ENCODE results near the gene RAB15. TPM values are rescaled to one million over a fixed set of nuclear protein-coding genes. Genes with fewer than 3 reads are reported as not detected.

The RAB15 gene
- total RNA-seq, 1 donor from 2014 or later, result 25.0 TPM

DNA sequence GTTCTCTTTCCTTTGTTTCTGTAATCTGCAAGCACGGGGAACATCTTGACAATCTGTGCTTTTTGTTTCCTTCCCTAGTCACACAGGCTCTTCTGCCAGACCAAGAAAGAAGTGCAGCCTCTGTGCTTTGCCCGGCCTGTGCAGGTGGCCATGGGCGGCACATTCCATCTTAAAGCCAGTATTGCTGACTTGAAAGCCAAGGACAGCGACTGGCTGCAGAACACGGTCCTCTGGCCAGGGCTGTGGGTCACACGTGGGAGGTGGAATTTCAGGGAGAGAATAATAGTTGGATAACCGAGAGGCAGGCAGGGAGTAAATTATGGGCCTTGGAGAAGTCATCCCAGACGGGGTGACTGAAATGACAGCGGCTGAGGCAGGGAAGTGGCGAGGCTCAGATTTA, 39.4 kb upstream of the RAB15 start:
- DNase-seq (ENCODE audit: low spot score in 2 of 2, unreplicated experiment in 2 of 2), result no peak
- Mint-ChIP-seq H3K4me3 (no peak overlapping the region), H3K36me3 (peaks cover 31% of the 10 kb centered on the region), H3K27me3 (ENCODE audit: low read depth) (no peaks in the 10 kb centered on the region), H3K4me1 (peaks cover 27% of the 10 kb centered on the region), H3K9me3 (no peaks in the 10 kb centered on the region), H3K27ac (no peak overlapping the region)
- TF ChIP-seq, protein P1, sequence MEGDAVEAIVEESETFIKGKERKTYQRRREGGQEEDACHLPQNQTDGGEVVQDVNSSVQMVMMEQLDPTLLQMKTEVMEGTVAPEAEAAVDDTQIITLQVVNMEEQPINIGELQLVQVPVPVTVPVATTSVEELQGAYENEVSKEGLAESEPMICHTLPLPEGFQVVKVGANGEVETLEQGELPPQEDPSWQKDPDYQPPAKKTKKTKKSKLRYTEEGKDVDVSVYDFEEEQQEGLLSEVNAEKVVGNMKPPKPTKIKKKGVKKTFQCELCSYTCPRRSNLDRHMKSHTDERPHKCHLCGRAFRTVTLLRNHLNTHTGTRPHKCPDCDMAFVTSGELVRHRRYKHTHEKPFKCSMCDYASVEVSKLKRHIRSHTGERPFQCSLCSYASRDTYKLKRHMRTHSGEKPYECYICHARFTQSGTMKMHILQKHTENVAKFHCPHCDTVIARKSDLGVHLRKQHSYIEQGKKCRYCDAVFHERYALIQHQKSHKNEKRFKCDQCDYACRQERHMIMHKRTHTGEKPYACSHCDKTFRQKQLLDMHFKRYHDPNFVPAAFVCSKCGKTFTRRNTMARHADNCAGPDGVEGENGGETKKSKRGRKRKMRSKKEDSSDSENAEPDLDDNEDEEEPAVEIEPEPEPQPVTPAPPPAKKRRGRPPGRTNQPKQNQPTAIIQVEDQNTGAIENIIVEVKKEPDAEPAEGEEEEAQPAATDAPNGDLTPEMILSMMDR (IDR thresholded peaks at IDR 0.05; ENCODE audit: unreplicated experiment), result no peak

DNA sequence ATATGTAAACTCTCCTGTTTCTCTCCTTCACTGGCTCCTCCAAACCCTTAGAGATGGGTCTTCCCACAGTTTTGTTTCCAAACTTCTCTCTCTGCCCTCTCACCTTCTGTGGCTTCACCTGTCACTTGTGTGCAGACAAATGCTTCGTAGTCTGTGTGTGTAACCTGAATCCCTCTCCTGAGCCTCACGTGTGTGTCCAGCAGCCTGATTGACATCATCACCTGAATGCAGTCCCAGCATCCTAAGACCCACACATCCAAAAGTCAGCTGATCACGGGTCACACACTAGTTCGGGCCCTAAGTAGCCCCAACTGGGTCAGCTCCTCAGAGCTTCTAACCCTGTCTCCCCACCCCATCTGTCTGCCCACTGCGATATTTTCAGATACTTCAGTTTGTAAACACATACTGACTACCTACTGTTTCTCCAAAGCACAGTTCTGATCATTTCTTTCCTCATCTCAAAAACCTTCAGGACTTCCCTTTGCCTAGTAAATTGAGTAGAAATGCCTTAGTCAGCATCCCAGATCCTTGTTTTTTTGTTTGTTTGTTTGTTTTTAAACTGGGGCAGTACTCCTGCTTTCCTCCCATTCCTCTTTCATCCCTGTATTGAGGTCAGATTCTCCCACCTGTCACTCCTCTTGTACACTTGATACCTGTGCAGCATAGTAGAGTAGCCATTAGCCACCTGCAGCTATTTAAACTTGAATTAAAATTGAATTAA, 38.2 kb upstream of the RAB15 start:
- Mint-ChIP-seq H3K9me3 (no peaks in the 10 kb centered on the region), H3K27ac (no peak overlapping the region), H3K36me3 (peaks cover 27% of the 10 kb centered on the region), H3K4me3 (no peak overlapping the region), H3K4me1 (peaks cover 39% of the 10 kb centered on the region), H3K27me3 (ENCODE audit: low read depth) (no peaks in the 10 kb centered on the region)
- TF ChIP-seq, protein P1 (IDR thresholded peaks at IDR 0.05; ENCODE audit: unreplicated experiment), result no peak
- DNase-seq (ENCODE audit: low spot score in 2 of 2, unreplicated experiment in 2 of 2), result no peak

DNA sequence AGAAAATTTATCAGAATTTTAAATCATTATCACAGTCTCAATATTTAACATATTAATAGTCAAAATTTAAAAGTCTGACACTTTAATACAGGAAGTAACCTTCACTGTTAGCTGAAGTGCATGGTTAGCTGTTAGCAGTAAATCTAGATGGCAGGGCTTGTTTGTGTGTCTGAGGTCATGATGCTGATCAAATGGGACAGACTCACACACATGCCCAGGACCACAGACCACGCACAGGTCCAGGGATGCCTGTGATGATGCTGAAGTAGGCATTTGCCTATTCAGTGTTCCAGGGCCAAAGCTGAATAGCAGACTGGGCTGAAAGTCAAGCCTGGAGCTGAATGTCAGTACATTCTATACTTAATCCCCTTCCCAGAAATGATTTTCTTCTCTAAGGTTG, 35.1 kb upstream of the RAB15 start:
- no peak for DNase-seq (ENCODE audit: low spot score in 2 of 2, unreplicated experiment in 2 of 2)
- Mint-ChIP-seq H3K27me3 (ENCODE audit: low read depth) (no peaks in the 10 kb centered on the region), H3K9me3 (no peaks in the 10 kb centered on the region), H3K4me3 (no peak overlapping the region), H3K36me3 (peaks cover 19% of the 10 kb centered on the region), H3K27ac (no peak overlapping the region), H3K4me1 (peaks cover 55% of the 10 kb centered on the region)
- TF ChIP-seq, protein P1 (IDR thresholded peaks at IDR 0.05; ENCODE audit: unreplicated experiment), result no peak

DNA sequence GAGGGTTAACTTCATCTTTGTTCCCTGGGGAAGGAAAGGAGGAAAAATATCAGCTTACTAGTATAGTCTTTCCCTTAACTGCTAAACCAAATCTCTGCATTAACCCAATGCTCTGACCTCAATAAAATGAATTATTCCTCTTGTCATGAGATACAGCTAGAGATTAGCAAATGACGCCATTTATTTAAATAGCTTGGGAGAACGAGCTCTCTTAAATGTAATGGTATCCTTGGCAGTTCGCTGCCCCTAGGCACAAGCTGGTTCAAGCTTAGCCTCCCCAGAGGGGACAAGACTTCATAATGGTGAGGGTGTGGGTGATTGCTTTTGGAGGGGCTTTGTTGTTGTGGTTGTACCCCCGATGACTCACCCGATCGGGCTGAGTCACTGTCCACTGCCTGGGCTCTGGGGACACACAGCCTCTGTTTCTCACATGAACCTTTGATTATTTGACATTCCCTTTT, 34.2 kb upstream of the RAB15 start:
- peak overlapping the region; percentile 3 for H3K4me3 Mint-ChIP-seq
- H3K27me3 Mint-ChIP-seq (ENCODE audit: low read depth), result no peaks in the 10 kb centered on the region
- H3K9me3 Mint-ChIP-seq, result no peaks in the 10 kb centered on the region
- peaks cover 19% of the 10 kb centered on the region for H3K36me3 Mint-ChIP-seq
- TF ChIP-seq, protein P1 (IDR thresholded peaks at IDR 0.05; ENCODE audit: unreplicated experiment), result no peak
- peaks cover 57% of the 10 kb centered on the region for H3K4me1 Mint-ChIP-seq
- DNase-seq (ENCODE audit: low spot score in 2 of 2, unreplicated experiment in 2 of 2), result no peak
- H3K27ac Mint-ChIP-seq, result peak overlapping the region; percentile 95

- H3K27me3 Mint-ChIP-seq (ENCODE audit: low read depth), result no peaks in the 10 kb centered on the region
- H3K27ac Mint-ChIP-seq, result peak overlapping the region; percentile 96
- no peak for DNase-seq (ENCODE audit: low spot score in 2 of 2, unreplicated experiment in 2 of 2)
- H3K4me1 Mint-ChIP-seq, result peaks cover 82% of the 10 kb centered on the region
- TF ChIP-seq, protein P1 (IDR thresholded peaks at IDR 0.05; ENCODE audit: unreplicated experiment), result no peak
- no peak overlapping the region for H3K4me3 Mint-ChIP-seq
- no peaks in the 10 kb centered on the region for H3K9me3 Mint-ChIP-seq
- peaks cover 5% of the 10 kb centered on the region for H3K36me3 Mint-ChIP-seq
Observed at GRCh38 chr14:65003394-65003793, 31.3 kb upstream of the RAB15 start.

Measured in mesothelial cell of epicardium (in vitro differentiated cells).